ENCODE measurements around the gene TMEM150B.

DNA sequence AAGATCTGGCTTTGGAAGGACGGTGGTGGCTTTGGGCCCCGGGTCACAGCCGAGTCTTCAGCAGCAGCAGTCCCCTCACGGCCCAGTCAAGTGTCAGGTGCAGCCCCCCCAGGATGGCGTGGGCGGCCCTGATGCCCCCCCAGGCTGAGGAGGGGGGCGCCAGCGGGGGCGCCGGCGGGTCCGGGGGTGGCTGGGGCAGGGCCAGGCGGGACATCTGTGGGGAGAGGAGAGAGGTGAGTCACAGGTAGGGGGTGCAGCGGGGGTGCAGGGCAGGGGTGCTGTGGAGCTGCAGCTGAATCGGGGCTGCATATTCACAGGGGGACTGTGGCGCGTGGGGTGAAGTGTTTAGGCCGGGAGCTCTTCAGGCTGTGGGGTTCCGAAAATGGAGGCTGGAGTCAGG, 40.8 kb upstream of the TMEM150B start:
- TF ChIP-seq, protein P1, sequence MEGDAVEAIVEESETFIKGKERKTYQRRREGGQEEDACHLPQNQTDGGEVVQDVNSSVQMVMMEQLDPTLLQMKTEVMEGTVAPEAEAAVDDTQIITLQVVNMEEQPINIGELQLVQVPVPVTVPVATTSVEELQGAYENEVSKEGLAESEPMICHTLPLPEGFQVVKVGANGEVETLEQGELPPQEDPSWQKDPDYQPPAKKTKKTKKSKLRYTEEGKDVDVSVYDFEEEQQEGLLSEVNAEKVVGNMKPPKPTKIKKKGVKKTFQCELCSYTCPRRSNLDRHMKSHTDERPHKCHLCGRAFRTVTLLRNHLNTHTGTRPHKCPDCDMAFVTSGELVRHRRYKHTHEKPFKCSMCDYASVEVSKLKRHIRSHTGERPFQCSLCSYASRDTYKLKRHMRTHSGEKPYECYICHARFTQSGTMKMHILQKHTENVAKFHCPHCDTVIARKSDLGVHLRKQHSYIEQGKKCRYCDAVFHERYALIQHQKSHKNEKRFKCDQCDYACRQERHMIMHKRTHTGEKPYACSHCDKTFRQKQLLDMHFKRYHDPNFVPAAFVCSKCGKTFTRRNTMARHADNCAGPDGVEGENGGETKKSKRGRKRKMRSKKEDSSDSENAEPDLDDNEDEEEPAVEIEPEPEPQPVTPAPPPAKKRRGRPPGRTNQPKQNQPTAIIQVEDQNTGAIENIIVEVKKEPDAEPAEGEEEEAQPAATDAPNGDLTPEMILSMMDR (IDR thresholded peaks at IDR 0.05; ENCODE audit: borderline replicate concordance, extremely low read depth, low read length, poor library complexity, severe bottlenecking) = no peak
- TF ChIP-seq EZH2 (IDR thresholded peaks at IDR 0.05; ENCODE audit: borderline replicate concordance, low read depth, low read length, severe bottlenecking) = no peak

Data from DND-41 (cell line).